ENCODE measurements around the gene NAT16.
A peak's percentile ranks its signal among the peaks of the same experiment; 100 is the strongest.
"Not testable (repeated sequence)": the region's sequence is repeated elsewhere in the genome, so short reads cannot be mapped to it uniquely, and the experiment has no call there.

Gene NAT16

GRCh38 chr7:101201695-101202602, 21.9 kb upstream of the NAT16 start:
- no peaks in the 10 kb centered on the region for H3K27me3 ChIP-seq (ENCODE audit: control insufficient read depth, insufficient read depth, low read length)
- H3K27ac ChIP-seq: no peak overlapping the region
- no peaks in the 10 kb centered on the region for H3K4me1 ChIP-seq
- no peaks in the 10 kb centered on the region for H3K36me3 ChIP-seq (ENCODE audit: control insufficient read depth, insufficient read depth, low read length)
- peak overlapping the region; percentile 65 for H2AFZ ChIP-seq
- TF ChIP-seq CTCF (IDR thresholded peaks at IDR 0.05): no peak
- H3K4me3 ChIP-seq (ENCODE audit: low read depth, low read length): no peak overlapping the region
- H3K9me3 ChIP-seq (ENCODE audit: control insufficient read depth, low read length): no peaks in the 10 kb centered on the region
- no peak overlapping the region for H3K9ac ChIP-seq
- no peaks in the 10 kb centered on the region for H3K79me2 ChIP-seq
- peak overlapping the region; percentile 31 for H3K4me2 ChIP-seq (ENCODE audit: low read length)

DNA sequence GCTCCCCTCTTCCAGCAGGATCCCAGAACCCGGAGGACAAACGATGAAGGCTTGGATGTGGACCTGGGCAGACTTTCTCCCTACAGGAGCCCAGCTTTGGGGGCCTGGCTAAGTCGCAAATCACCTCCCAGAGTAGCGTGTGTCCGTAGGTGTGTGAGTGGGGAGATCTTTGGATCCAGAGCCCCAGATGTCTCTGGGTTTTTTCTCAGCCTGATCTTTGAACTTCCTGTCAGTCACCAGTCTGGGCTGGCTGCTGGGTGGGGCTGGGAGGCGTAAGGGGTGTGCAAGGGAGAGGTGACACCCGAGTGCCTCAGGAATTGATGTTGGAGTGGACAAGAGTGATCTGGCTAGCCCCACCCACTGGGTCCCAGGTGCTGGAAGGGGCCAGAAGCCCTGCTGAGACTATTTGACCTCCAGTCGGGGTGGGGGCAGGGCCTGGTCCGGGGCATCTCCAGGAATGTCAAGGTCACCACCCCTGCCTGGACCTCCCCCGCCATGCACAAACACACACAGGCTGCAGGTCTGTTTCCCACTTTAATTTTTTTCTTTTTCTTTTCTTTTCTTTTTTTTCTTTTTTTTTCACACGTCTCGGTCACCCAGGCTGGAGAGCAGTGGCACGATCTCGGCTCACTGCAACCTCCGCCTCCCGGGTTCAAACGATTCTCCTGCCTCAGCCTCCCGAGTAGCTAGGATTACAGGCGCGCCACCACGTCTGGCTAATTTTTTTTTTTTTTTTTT, 20.9 kb upstream of the NAT16 start, which contains the start of gene MOGAT3:
Gene MOGAT3 (minus strand): TSS at position 175 of the 738 bp plus-strand sequence. CDS start 182 bp downstream, outside the sequence.
- Histone ChIP-seq H3K27me3 (ENCODE audit: control insufficient read depth, insufficient read depth, low read length) (no peaks in the 10 kb centered on the region), H3K4me2 (ENCODE audit: low read length) (peak within 1 kb of the TSS; percentile 31), H3K4me1 (no peaks in the 10 kb centered on the region), H3K36me3 (ENCODE audit: control insufficient read depth, insufficient read depth, low read length) (no peaks in the 10 kb centered on the region), H3K9ac (no peak within 1 kb of the TSS), H3K4me3 (ENCODE audit: low read depth, low read length) (no peak within 1 kb of the TSS), H3K9me3 (ENCODE audit: control insufficient read depth, low read length) (no peaks in the 10 kb centered on the region), H3K27ac (no peak within 1 kb of the TSS), H3K79me2 (no peaks in the 10 kb centered on the region), H2AFZ (peak within 1 kb of the TSS; percentile 65)
- TF ChIP-seq CTCF (IDR thresholded peaks at IDR 0.05): no peak

DNA sequence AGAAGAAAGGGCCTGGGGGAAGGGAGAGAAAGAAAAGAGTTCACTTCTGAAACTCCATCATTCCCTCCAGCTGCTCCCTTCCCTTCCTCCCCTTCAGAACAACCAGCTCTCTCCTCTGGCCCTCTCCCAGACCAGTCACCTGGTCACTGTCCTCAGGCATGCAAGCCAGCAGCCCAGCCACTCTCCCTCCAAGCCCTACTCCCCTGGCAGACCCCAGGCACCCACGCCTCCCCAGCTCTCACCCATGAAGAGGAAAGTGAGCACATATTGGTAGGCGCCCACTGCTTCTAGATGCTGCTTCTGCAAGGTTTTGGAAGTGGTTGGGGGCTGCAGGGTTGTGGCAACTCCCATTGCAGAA, 20.4 kb upstream of the NAT16 start:
- no peaks in the 10 kb centered on the region for H3K27me3 ChIP-seq (ENCODE audit: control insufficient read depth, insufficient read depth, low read length)
- no peaks in the 10 kb centered on the region for H3K4me1 ChIP-seq
- H3K27ac ChIP-seq: no peak overlapping the region
- no peak overlapping the region for H3K4me3 ChIP-seq (ENCODE audit: low read depth, low read length)
- H2AFZ ChIP-seq: no peak overlapping the region
- no peaks in the 10 kb centered on the region for H3K9me3 ChIP-seq (ENCODE audit: control insufficient read depth, low read length)
- no peak for TF ChIP-seq CTCF (IDR thresholded peaks at IDR 0.05)
- H3K36me3 ChIP-seq (ENCODE audit: control insufficient read depth, insufficient read depth, low read length): no peaks in the 10 kb centered on the region
- H3K9ac ChIP-seq: no peak overlapping the region
- no peak overlapping the region for H3K4me2 ChIP-seq (ENCODE audit: low read length)
- H3K79me2 ChIP-seq: no peaks in the 10 kb centered on the region

- not testable (repeated sequence) for H2AFZ ChIP-seq; H3K9ac ChIP-seq; H3K4me1 ChIP-seq; H3K4me3 ChIP-seq (ENCODE audit: low read depth, low read length); H3K27me3 ChIP-seq (ENCODE audit: control insufficient read depth, insufficient read depth, low read length); H3K27ac ChIP-seq; H3K36me3 ChIP-seq (ENCODE audit: control insufficient read depth, insufficient read depth, low read length); H3K9me3 ChIP-seq (ENCODE audit: control insufficient read depth, low read length); H3K79me2 ChIP-seq; H3K4me2 ChIP-seq (ENCODE audit: low read length)
These were observed 19.4 kb upstream of the NAT16 start for GRCh38 chr7:101199522-101199921.

DNA sequence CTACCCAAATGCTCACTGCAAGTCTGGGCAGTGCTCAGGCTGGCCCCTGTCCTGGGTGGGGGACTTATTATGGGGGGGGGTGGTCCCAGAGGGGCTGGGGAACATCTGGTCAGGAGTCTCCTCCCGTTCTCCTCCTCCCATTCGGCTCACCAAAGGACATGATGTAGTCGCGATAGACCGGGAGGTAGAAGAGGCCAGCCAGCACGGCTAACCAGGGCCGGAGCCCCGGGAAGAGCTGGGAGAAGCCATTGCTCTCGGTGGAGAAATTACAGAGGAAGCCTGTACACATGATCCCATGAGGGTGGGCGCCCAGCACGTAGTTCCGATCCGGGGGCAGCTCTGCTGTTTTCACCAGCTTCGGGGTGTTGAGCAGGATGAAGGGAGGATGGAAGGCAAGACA, 18.4 kb upstream of the NAT16 start:
- Histone ChIP-seq H3K4me3 (ENCODE audit: low read depth, low read length) (no peak overlapping the region), H3K36me3 (ENCODE audit: control insufficient read depth, insufficient read depth, low read length) (no peaks in the 10 kb centered on the region), H3K79me2 (no peaks in the 10 kb centered on the region), H3K9ac (no peak overlapping the region), H3K4me2 (ENCODE audit: low read length) (no peak overlapping the region), H3K9me3 (ENCODE audit: control insufficient read depth, low read length) (no peaks in the 10 kb centered on the region), H3K27me3 (ENCODE audit: control insufficient read depth, insufficient read depth, low read length) (no peaks in the 10 kb centered on the region), H3K27ac (no peak overlapping the region), H3K4me1 (no peaks in the 10 kb centered on the region), H2AFZ (no peak overlapping the region)
- TF ChIP-seq CTCF (IDR thresholded peaks at IDR 0.05): no peak

Data from parathyroid adenoma (tissue), 2 donors.